Upper lobe of left lung (tissue), 6 donors: ENCODE measurements around the gene PDSS2. TPM values are rescaled to one million over a fixed set of nuclear protein-coding genes. Genes with fewer than 3 reads are reported as not detected.

Source experiments
- ATAC-seq, 2 donors: fragments of 200-7000 bp; cut with Tn5 transposase; one replicate each; pipeline ENCODE4 v1.9.1; 2022; ENCODE audit warnings: mild to moderate bottlenecking in 2 of 2, moderate library complexity in 2 of 2; ENCODE audit not compliant: low FRiP score in 2 of 2
- DNase-seq, 2 donors: peaks; one replicate each; pipeline ENCODE4 v3.0.0-alpha.2; 2019 to 2020
- H3K27ac ChIP-seq, 4 donors: fragments of 200-600 bp; sonication (generic); one replicate each; pipeline ENCODE4 v1.5.1; 2016 to 2019
- H3K27me3 ChIP-seq, 4 donors: fragments of 200-600 bp; sonication (generic); one replicate each; pipeline ENCODE4 v1.5.1; 2017 to 2019
- H3K36me3 ChIP-seq, 4 donors: fragments of 200-600 bp; sonication (generic); one replicate each; pipeline ENCODE4 v1.5.1; 2016 to 2019
- H3K4me1 ChIP-seq, 4 donors: fragments of 200-600 bp; sonication (generic); one replicate each; pipeline ENCODE4 v1.5.1; 2018 to 2019
- H3K4me3 ChIP-seq, 4 donors: fragments of 200-600 bp; sonication (generic); one replicate each; pipeline ENCODE4 v1.5.1; 2017 to 2019; ENCODE audit warnings: mild to moderate bottlenecking in 2 of 4, moderate library complexity in 1 of 4
- H3K9me3 ChIP-seq, 4 donors: fragments of 200-600 bp; sonication (generic); one replicate each; pipeline ENCODE4 v1.5.1; 2018 to 2019
- CTCF ChIP-seq, 6 experiments: fragments of 450-650 bp in 4 of 6; fragments of 200-600 bp in 2 of 6; sonication (generic) in 2 of 6; IDR thresholded peaks; one replicate each; pipeline ENCODE4 v1.5.1; 2016 to 2019; ENCODE audit warnings: antibody characterized with exemption in 6 of 6
- EP300 ChIP-seq, 4 donors: sonication (generic); formaldehyde crosslinking; IDR thresholded peaks; one replicate each; pipeline ENCODE4 v1.5.1; 2017; ENCODE audit warnings: antibody characterized with exemption in 4 of 4, control low read depth in 2 of 4
- POLR2A ChIP-seq, 4 donors: fragments of 450-650 bp; IDR thresholded peaks; one replicate each; pipeline ENCODE4 v1.5.1; 2016 to 2017; ENCODE audit warnings: antibody characterized with exemption in 4 of 4, mild to moderate bottlenecking in 2 of 4
- POLR2AphosphoS5 ChIP-seq, 2 donors: sonication (generic); formaldehyde crosslinking; IDR thresholded peaks; one replicate each; pipeline ENCODE4 v1.5.1; 2017; ENCODE audit warnings: antibody characterized with exemption in 2 of 2
- WGBS, 2 donors: methylation state at CpG; one replicate each; pipeline ENCODE4 v1.1.5; 2017 to 2018; 5-methylcytosine and 5-hydroxymethylcytosine counted together
- total RNA-seq, 6 donors: library from RNA; depleted of rRNA in 4 of 6; stranded (reverse); fragments of >200 nt in 4 of 6; gene quantifications; one replicate each; pipeline versions ENCODE4 v1.1.0 to v1.2.1, GENCODE V29; 2016 to 2021
- donor health status: DM: no; HTN: no; CAD: no; lungs with moderate emphysema.
- donor health status: DM: no; HTN: yes; CAD: no; lungs with severe emphysema.

PDSS2 gene
- total RNA-seq, 6 donors from 2014 or later: 5.1 to 20.9 (median 15.0) TPM

GRCh38 chr6:107344981-107345380, 114.4 kb downstream of the PDSS2 start:
- no peak for ATAC-seq
- no peaks in the 10 kb centered on the region for H3K27me3 ChIP-seq
- no peak overlapping the region for H3K4me3 ChIP-seq
- H3K27ac ChIP-seq: no peak overlapping the region
- no peaks in the 10 kb centered on the region for H3K36me3 ChIP-seq
- no peaks in the 10 kb centered on the region for H3K9me3 ChIP-seq
- H3K4me1 ChIP-seq: no peaks in the 10 kb centered on the region
- WGBS, 2 donors: 88 to 89% methylated on average over 2 of the region's 2 CpGs
- TF ChIP-seq CTCF (IDR thresholded peaks at IDR 0.05) (no peak), POLR2A (IDR thresholded peaks at IDR 0.05) (no peak), POLR2AphosphoS5 (IDR thresholded peaks at IDR 0.05) (no peak), EP300 (IDR thresholded peaks at IDR 0.05) (no peak)
- DNase-seq: no peak

- no peak for ATAC-seq
- TF ChIP-seq EP300 (IDR thresholded peaks at IDR 0.05) (no peak), POLR2AphosphoS5 (IDR thresholded peaks at IDR 0.05) (no peak), CTCF (IDR thresholded peaks at IDR 0.05) (no peak), POLR2A (IDR thresholded peaks at IDR 0.05) (no peak)
- 88 to 98% methylated on average over 2 of the region's 2 CpGs for WGBS, 2 donors
- Histone ChIP-seq H3K4me3 (no peak overlapping the region), H3K36me3 (no peaks in the 10 kb centered on the region), H3K9me3 (no peaks in the 10 kb centered on the region), H3K27me3 (no peaks in the 10 kb centered on the region), H3K27ac (no peak overlapping the region), H3K4me1 (no peaks in the 10 kb centered on the region)
- no peak for DNase-seq
Observed at GRCh38 chr6:107344383-107344782, 115.0 kb downstream of the PDSS2 start.

GRCh38 chr6:107342144-107342543, 117.2 kb downstream of the PDSS2 start:
- TF ChIP-seq CTCF (IDR thresholded peaks at IDR 0.05) (no peak), POLR2A (IDR thresholded peaks at IDR 0.05) (no peak), EP300 (IDR thresholded peaks at IDR 0.05) (no peak), POLR2AphosphoS5 (IDR thresholded peaks at IDR 0.05) (no peak)
- DNase-seq: no peak
- no peak overlapping the region for H3K27ac ChIP-seq
- no peaks in the 10 kb centered on the region for H3K27me3 ChIP-seq
- ATAC-seq: no peak
- WGBS, 2 donors: 91 to 96% methylated on average over 2 of the region's 2 CpGs
- H3K36me3 ChIP-seq: no peaks in the 10 kb centered on the region
- no peaks in the 10 kb centered on the region for H3K9me3 ChIP-seq
- no peak overlapping the region for H3K4me3 ChIP-seq
- H3K4me1 ChIP-seq: no peaks in the 10 kb centered on the region

- no peaks in the 10 kb centered on the region for H3K27me3 ChIP-seq
- no peak for ATAC-seq
- no peaks in the 10 kb centered on the region for H3K9me3 ChIP-seq
- no peak overlapping the region for H3K4me3 ChIP-seq
- no peaks in the 10 kb centered on the region for H3K4me1 ChIP-seq
- 82 to 89% methylated on average over 1 of the region's 1 CpG for WGBS, 2 donors
- no peak for DNase-seq
- no peak for TF ChIP-seq POLR2AphosphoS5 (IDR thresholded peaks at IDR 0.05)
- TF ChIP-seq CTCF (IDR thresholded peaks at IDR 0.05): no peak
- H3K27ac ChIP-seq: no peak overlapping the region
- H3K36me3 ChIP-seq: no peaks in the 10 kb centered on the region
Observed at GRCh38 chr6:107340881-107341280, 118.5 kb downstream of the PDSS2 start.

- Histone ChIP-seq H3K4me3 (no peak overlapping the region), H3K36me3 (peaks cover 0 to 5% (median 0%) of the 10 kb centered on the region in 4 donors), H3K27me3 (no peaks in the 10 kb centered on the region), H3K9me3 (no peaks in the 10 kb centered on the region), H3K27ac (no peak overlapping the region), H3K4me1 (no peaks in the 10 kb centered on the region)
- ATAC-seq: no peak
- DNase-seq: no peak
- TF ChIP-seq POLR2AphosphoS5 (IDR thresholded peaks at IDR 0.05): no peak
- no peak for TF ChIP-seq POLR2A (IDR thresholded peaks at IDR 0.05)
- TF ChIP-seq EP300 (IDR thresholded peaks at IDR 0.05): no peak
Observed at GRCh38 chr6:107337191-107337741, 122.1 kb downstream of the PDSS2 start.
